ENCODE results near the gene FAM9C.

DNA sequence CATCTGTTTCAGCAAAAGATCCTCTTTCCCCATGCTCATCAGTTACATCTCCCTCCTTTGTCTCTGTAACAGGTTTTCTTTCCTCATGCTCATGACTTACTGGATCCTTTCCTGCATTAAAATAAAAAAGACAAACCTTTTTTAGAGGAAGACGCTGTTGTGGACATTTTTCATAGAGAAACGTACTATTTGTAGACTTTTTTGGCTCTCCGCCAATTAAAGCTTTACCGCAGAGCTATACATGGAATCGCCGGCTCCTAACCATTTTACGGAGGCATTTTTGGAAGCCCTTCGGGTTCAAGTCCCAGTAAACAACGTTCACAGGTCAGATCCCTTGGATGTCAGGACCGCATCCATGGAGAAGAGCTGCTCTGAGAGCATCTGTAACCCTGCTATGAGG lies 1.3 kb downstream of the FAM9C start:
- TF ChIP-seq, protein P1, sequence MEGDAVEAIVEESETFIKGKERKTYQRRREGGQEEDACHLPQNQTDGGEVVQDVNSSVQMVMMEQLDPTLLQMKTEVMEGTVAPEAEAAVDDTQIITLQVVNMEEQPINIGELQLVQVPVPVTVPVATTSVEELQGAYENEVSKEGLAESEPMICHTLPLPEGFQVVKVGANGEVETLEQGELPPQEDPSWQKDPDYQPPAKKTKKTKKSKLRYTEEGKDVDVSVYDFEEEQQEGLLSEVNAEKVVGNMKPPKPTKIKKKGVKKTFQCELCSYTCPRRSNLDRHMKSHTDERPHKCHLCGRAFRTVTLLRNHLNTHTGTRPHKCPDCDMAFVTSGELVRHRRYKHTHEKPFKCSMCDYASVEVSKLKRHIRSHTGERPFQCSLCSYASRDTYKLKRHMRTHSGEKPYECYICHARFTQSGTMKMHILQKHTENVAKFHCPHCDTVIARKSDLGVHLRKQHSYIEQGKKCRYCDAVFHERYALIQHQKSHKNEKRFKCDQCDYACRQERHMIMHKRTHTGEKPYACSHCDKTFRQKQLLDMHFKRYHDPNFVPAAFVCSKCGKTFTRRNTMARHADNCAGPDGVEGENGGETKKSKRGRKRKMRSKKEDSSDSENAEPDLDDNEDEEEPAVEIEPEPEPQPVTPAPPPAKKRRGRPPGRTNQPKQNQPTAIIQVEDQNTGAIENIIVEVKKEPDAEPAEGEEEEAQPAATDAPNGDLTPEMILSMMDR (IDR thresholded peaks at IDR 0.05) = no peak
- no peak for TF ChIP-seq POLR2A (IDR thresholded peaks at IDR 0.05)

Data from testis (tissue), 2 donors.